GM10248 (cell line): ENCODE measurements around the gene ATP5ME.

Experiments
- CTCF ChIA-PET: fragments of 300-600 bp; sonication (Branson Sonifier 250); formaldehyde crosslinking; extraction: SDS; loops from one replicate; lab custom pipeline; 2021; ENCODE audit warnings: antibody characterized with exemption; lab: Yijun Ruan, JAX
- POLR2A ChIA-PET: fragments of 350-650 bp; sonication (Branson Sonifier 250); formaldehyde crosslinking; extraction: SDS; loops from one replicate; lab custom pipeline; 2020; ENCODE audit warnings: antibody characterized with exemption; lab: Yijun Ruan, JAX
- DNase-seq: peaks from one replicate; pipeline ENCODE4 v3.0.0; 2012; ENCODE audit errors: extremely low spot score
- TF ChIP-seq, protein P1 (sequence below): IDR thresholded peaks from 2 replicates; pipeline ENCODE4 v1.5.1; 2012; ENCODE audit warnings: mild to moderate bottlenecking, low read depth; ENCODE audit errors: extremely low read depth, missing control alignments, control extremely low read depth

Gene ATP5ME

DNA sequence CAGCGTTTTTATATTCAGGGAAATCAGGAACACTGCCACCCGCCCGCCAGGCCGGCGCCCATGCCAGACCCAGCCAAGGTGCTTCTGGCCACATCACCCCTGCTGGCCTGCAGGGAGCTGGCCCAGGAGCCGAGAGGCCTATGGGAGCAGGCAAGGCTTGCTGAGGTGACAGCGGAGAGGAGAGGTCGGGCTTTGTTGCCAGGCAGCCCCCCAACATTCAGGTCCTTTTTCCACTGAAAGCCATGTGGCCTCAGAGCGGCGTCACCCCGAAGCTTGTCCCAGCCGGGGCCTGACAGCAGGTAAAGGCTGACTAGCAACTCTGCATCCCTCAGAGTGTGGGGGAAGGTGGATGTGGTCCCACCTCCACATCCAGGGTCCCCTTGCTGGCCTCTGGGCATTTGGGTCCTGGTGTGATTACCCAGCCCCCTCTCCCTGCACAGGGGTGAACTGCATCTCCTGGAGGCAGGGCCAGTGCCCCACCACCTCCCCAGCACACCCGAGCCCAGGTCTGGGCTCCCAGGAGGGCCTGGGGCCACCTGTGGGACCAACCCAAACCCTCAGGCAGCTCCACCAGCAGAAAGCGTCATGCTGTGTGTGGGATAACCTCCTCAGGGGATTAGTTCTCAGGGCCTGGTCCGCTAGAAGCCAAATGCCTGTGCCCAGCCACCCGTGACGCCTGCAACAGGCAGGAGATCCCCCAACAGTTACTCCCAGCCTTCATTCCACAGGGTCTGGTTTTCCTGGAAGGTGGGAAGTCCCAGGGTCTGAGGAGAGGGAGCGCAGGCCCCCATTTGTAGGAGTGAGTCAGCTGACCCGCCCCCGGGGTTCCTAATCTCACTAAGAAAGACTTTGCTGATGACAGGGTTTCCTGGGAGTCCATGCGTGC lies 49.1 kb downstream of the ATP5ME start, which contains the start of gene PDE6B:
PDE6B (plus strand) TSS at position 869 of the 886 bp plus-strand sequence. CDS start 54 bp downstream, outside the sequence.
- DNase-seq, result no peak
- ChIA-PET CTCF (no interaction called here), POLR2A (no interaction called here)
- TF ChIP-seq, protein P1, sequence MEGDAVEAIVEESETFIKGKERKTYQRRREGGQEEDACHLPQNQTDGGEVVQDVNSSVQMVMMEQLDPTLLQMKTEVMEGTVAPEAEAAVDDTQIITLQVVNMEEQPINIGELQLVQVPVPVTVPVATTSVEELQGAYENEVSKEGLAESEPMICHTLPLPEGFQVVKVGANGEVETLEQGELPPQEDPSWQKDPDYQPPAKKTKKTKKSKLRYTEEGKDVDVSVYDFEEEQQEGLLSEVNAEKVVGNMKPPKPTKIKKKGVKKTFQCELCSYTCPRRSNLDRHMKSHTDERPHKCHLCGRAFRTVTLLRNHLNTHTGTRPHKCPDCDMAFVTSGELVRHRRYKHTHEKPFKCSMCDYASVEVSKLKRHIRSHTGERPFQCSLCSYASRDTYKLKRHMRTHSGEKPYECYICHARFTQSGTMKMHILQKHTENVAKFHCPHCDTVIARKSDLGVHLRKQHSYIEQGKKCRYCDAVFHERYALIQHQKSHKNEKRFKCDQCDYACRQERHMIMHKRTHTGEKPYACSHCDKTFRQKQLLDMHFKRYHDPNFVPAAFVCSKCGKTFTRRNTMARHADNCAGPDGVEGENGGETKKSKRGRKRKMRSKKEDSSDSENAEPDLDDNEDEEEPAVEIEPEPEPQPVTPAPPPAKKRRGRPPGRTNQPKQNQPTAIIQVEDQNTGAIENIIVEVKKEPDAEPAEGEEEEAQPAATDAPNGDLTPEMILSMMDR, result no peak

DNA sequence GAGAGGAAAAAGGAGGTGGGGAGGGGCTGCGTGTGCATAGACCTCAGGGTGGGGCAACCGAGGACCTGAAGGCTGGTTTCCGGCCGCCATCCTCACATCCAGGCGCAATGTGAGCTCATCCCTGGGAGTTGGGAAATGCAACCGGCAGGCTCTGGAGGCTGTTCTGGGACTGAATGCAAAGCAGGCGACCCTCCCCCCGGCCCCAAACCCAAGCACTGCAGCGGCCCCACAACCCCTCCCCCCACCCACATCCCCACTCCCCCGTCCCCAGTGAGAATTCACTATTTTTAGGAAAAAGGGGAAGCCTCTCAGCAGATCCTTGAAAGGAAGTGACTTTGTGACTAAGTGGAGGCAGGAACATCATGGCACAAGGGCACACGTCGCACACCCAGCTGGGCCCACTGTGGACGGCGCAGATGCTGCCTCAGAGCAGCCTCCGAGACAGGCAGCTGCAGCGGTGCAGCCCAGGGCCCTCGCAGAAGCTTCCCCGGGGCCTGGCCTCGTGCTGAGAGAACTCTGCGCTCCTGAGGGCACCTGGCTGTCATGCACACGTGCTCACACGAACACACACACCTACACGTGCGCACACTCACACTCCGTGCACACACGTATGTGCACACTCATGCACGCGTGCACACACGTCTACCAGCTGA lies 50.0 kb downstream of the ATP5ME start:
- ChIA-PET POLR2A (no interaction called here), CTCF (interaction anchor here (0.9 kb wide), 1 partner anchor 10 kb away, joined by 3 read pairs; no protein-coding TSS in a partner anchor)
- TF ChIP-seq, protein P1, result no peak
- DNase-seq, result no peak

DNA sequence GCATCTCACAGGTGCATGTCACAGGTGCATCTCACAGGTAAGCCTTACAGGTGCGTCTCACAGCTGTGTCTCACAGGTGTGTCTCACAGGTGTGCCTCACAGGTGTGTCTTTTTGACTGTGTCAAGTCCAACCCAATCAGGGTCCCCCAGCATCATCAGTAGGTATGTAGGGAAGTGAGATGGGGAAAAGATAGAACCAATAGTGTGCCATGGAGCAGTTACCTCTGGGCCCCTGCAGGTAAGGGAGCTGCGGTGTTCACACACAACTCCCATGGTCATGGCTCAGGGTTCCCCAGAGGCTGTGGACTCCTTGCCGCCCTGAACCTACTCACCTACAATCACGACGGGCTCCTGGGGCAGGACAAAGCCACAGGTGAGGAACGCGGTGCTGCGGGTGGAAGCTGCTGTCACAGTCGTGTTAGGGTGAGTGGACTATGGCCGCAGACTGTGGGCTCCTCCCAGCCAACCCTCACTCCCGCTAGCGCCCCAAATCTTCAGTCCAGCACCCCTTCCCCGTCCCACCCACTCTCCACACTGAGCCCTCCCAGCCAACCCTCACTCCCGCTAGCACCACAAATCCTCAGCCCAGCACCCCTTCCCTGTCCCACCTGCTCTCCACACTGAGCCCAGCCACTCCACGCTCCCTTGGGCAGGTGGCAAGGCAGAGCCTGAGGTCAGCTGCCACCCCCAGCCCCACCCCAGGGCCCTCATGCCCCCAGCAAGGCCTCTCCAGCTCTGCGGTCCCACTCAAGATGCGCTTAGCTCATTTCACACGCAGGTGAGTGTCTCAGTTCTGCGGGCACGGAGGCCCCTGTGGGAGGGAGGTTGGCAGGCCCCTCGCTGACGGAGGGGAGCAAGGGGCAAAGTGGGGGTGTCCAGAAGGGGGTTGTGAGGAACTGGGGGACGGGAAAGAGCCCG lies 50.8 kb downstream of the ATP5ME start:
- no peak for DNase-seq
- POLR2A ChIA-PET, result no interaction called here

More for the DNA sequence above, 50.8 kb downstream of the ATP5ME start:
- TF ChIP-seq, protein P1, result no peak
- CTCF ChIA-PET, result interaction anchor here (0.9 kb wide), 1 partner anchor 9 kb away, joined by 3 read pairs; no protein-coding TSS in a partner anchor
